HG03066 (cell line): ENCODE measurements around the gene DSCAM.

Source experiments
- ATAC-seq: cut with Tn5 transposase; IDR thresholded peaks from one replicate; pipeline ENCODE4 v1.9.1; 2021; ENCODE audit warnings: low read depth; ENCODE audit not compliant: unreplicated experiment

Gene DSCAM

GRCh38 chr21:40421121-40421520, 425.8 kb downstream of the DSCAM start:
- ATAC-seq = no peak

GRCh38 chr21:40416572-40416971, 430.4 kb downstream of the DSCAM start:
- ATAC-seq = no peak

- ATAC-seq = no peak
Measured at GRCh38 chr21:40408561-40408960, 438.4 kb downstream of the DSCAM start.

GRCh38 chr21:40404396-40404800, 442.6 kb downstream of the DSCAM start:
- ATAC-seq = no peak

GRCh38 chr21:40402884-40403582, 443.9 kb downstream of the DSCAM start:
- ATAC-seq = no peak

- no peak for ATAC-seq
Measured at GRCh38 chr21:40395732-40396131, 451.2 kb downstream of the DSCAM start.

- ATAC-seq = no peak
Measured at GRCh38 chr21:40393066-40393465, 453.9 kb downstream of the DSCAM start.

GRCh38 chr21:40388046-40388445, 458.9 kb downstream of the DSCAM start:
- ATAC-seq = no peak

- ATAC-seq = no peak
Measured at GRCh38 chr21:40386981-40387747, 459.8 kb downstream of the DSCAM start.

GRCh38 chr21:40386294-40386911, 460.6 kb downstream of the DSCAM start:
- no peak for ATAC-seq

- ATAC-seq = no peak
Measured at GRCh38 chr21:40385883-40386282, 461.1 kb downstream of the DSCAM start.

GRCh38 chr21:40383951-40384350, 463.0 kb downstream of the DSCAM start:
- no peak for ATAC-seq

GRCh38 chr21:40381111-40381510, 465.8 kb downstream of the DSCAM start:
- no peak for ATAC-seq

GRCh38 chr21:40379881-40380810, 466.8 kb downstream of the DSCAM start:
- no peak for ATAC-seq

- ATAC-seq = no peak
Measured at GRCh38 chr21:40377135-40377534, 469.8 kb downstream of the DSCAM start.

GRCh38 chr21:40373761-40374160, 473.2 kb downstream of the DSCAM start:
- ATAC-seq = no peak

GRCh38 chr21:40372506-40372905, 474.5 kb downstream of the DSCAM start:
- ATAC-seq = no peak

- no peak for ATAC-seq
Measured at GRCh38 chr21:40371329-40371728, 475.6 kb downstream of the DSCAM start.

GRCh38 chr21:40356644-40357043, 490.3 kb downstream of the DSCAM start:
- ATAC-seq = no peak

GRCh38 chr21:40355076-40355475, 491.9 kb downstream of the DSCAM start:
- no peak for ATAC-seq

- ATAC-seq = no peak
Measured at GRCh38 chr21:40351006-40351405, 496.0 kb downstream of the DSCAM start.
